Measurements from ENCODE around the gene IRAK1.

- TF ChIP-seq CTCF (IDR thresholded peaks at IDR 0.05): no peak
- TF ChIP-seq RAD21 (IDR thresholded peaks at IDR 0.05; ENCODE audit: low read length): no peak
Measured at GRCh38 chrX:154049209-154050112, 29.8 kb upstream of the IRAK1 start.
